Measurements from ENCODE around the gene SGCE.
"Not testable (repeated sequence)": the region's sequence is repeated elsewhere in the genome, so short reads cannot be mapped to it uniquely, and the experiment has no call there.

The SGCE gene

GRCh38 chr7:94655848-94656657 lies at the start of gene SGCE:
Gene SGCE, minus strand, starts transcription at chr7:94656133. Its CDS starts 35 bp downstream, at chr7:94656098.
- peak; percentile 31 to 38 for DNase-seq (ENCODE audit: low read depth in 2 of 2)

GRCh38 chr7:94705155-94706021 lies 49.5 kb upstream of the SGCE start:
- DNase-seq (ENCODE audit: low read depth in 2 of 2), result not testable (repeated sequence)

GRCh38 chr7:94701555-94701973 lies 45.6 kb upstream of the SGCE start:
- DNase-seq (ENCODE audit: low read depth in 2 of 2), result no peak

- no peak for DNase-seq (ENCODE audit: low read depth in 2 of 2)
These were observed 45.1 kb upstream of the SGCE start for GRCh38 chr7:94700926-94701554.

GRCh38 chr7:94698275-94698674 lies 42.3 kb upstream of the SGCE start:
- no peak for DNase-seq (ENCODE audit: low read depth in 2 of 2)

GRCh38 chr7:94697035-94697974 lies 41.4 kb upstream of the SGCE start:
- DNase-seq (ENCODE audit: low read depth in 2 of 2), result no peak

GRCh38 chr7:94687810-94688209 lies 31.9 kb upstream of the SGCE start:
- DNase-seq (ENCODE audit: low read depth in 2 of 2), result no peak

GRCh38 chr7:94687076-94687475 lies 31.1 kb upstream of the SGCE start:
- DNase-seq (ENCODE audit: low read depth in 2 of 2), result no peak

GRCh38 chr7:94683066-94683465 lies 27.1 kb upstream of the SGCE start:
- DNase-seq (ENCODE audit: low read depth in 2 of 2), result no peak

GRCh38 chr7:94679358-94679757 lies 23.4 kb upstream of the SGCE start:
- DNase-seq (ENCODE audit: low read depth in 2 of 2), result no peak

GRCh38 chr7:94676431-94676830 lies 20.5 kb upstream of the SGCE start:
- no peak for DNase-seq (ENCODE audit: low read depth in 2 of 2)

- no peak for DNase-seq (ENCODE audit: low read depth in 2 of 2)
These were observed 19.4 kb upstream of the SGCE start for GRCh38 chr7:94675356-94675755.

- DNase-seq (ENCODE audit: low read depth in 2 of 2), result no peak
These were observed 15.7 kb upstream of the SGCE start for GRCh38 chr7:94671444-94672235.

GRCh38 chr7:94669773-94670495 lies 14.0 kb upstream of the SGCE start:
- no peak for DNase-seq (ENCODE audit: low read depth in 2 of 2)

- DNase-seq (ENCODE audit: low read depth in 2 of 2), result no peak
These were observed 11.1 kb upstream of the SGCE start for GRCh38 chr7:94666879-94667587.

- no peak for DNase-seq (ENCODE audit: low read depth in 2 of 2)
These were observed 9.5 kb upstream of the SGCE start for GRCh38 chr7:94665426-94665825.

GRCh38 chr7:94664023-94664422 lies 8.1 kb upstream of the SGCE start:
- no peak for DNase-seq (ENCODE audit: low read depth in 2 of 2)

- DNase-seq (ENCODE audit: low read depth in 2 of 2), result no peak
These were observed 6.6 kb upstream of the SGCE start for GRCh38 chr7:94662548-94662947.

- no peak for DNase-seq (ENCODE audit: low read depth in 2 of 2)
These were observed 4.1 kb upstream of the SGCE start for GRCh38 chr7:94660006-94660405.

All from stimulated activated CD4-positive, alpha-beta T cell treated with anti-CD3 and anti-CD28 coated beads, Interleukin-1b, Interleukin-23, amount 100 ng/mL, for 4 hours (primary cell).